Stomach smooth muscle (tissue), 2 donors: ENCODE data around the gene MPV17L2.

Source experiments
- H3K27ac ChIP-seq: one replicate; pipeline ENCODE4 v1.7.0; 2013; ENCODE audit warnings: mild to moderate bottlenecking, low read length, inconsistent platforms
- H3K27me3 ChIP-seq, 2 donors: one replicate each; pipeline ENCODE4 v1.7.0; 2013; ENCODE audit warnings: low read length in 2 of 2; ENCODE audit not compliant: insufficient read depth in 2 of 2, control insufficient read depth in 1 of 2
- H3K36me3 ChIP-seq, 2 donors: one replicate each; pipeline ENCODE4 v1.7.0; 2013; ENCODE audit warnings: low read length in 2 of 2; ENCODE audit not compliant: control insufficient read depth in 2 of 2, insufficient read depth in 2 of 2
- H3K4me1 ChIP-seq: one replicate; pipeline ENCODE4 v1.7.0; 2013; ENCODE audit warnings: low read length; ENCODE audit not compliant: control insufficient read depth, insufficient read depth
- H3K4me3 ChIP-seq, 2 donors: one replicate each; pipeline ENCODE4 v1.7.0; 2013; ENCODE audit warnings: low read length in 2 of 2
- H3K9ac ChIP-seq, 2 donors: one replicate each; pipeline ENCODE4 v1.7.0; 2013; ENCODE audit warnings: low read length in 2 of 2, mild to moderate bottlenecking in 1 of 2
- H3K9me3 ChIP-seq, 2 donors: one replicate each; pipeline ENCODE4 v1.7.0; 2013; ENCODE audit warnings: low read length in 2 of 2; ENCODE audit not compliant: control insufficient read depth in 2 of 2
- donor health status: healthy.
- donor health status: Pancreatic carcinoma.

The MPV17L2 gene

DNA sequence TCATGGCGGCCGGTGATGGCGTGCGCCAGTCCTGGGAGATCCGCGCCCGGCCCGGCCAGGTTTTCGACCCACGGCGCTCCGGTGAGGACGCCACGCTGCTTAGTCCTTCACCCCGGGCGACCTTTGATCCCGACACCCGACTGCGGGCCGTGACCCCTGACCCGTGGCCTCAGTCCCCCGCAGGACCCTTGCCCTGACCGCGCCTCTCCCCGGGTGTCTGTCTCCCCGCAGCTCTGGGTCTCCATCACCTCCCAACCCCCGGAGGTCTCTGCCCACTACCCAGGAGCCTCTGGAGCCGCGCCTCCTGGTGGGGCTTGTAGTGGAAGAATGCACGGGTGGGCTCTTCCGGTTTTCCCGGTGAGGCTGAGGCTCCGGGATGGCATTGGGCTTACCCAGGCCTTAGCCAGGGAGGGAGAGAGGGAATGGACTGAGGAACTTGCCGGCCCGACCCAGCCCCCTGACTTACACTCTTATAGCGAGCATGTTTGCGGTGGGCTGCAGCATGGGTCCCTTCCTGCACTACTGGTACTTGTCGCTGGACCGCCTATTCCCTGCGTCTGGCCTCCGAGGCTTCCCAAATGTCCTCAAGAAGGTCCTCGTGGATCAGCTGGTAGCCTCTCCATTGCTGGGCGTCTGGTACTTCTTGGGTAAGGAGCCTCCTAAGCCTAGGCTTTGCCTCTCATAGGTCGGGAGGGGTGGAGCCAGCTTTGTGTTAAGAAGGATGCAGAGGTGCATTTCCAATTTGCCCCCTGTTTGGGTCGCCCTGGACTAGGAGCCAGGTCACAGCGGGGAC is 566 bp downstream of the MPV17L2 start:
- no peaks in the 10 kb centered on the region for H3K27me3 ChIP-seq
- H3K9me3 ChIP-seq = no peaks in the 10 kb centered on the region
- peak overlapping the region; percentile 97 for H3K27ac ChIP-seq
- peaks cover 27% of the 10 kb centered on the region for H3K4me1 ChIP-seq
- H3K9ac ChIP-seq = peak overlapping the region; percentile 82 to 89
- H3K4me3 ChIP-seq = peak overlapping the region; percentile 81 to 83
- peaks cover 8 to 21% of the 10 kb centered on the region in 2 donors for H3K36me3 ChIP-seq

DNA sequence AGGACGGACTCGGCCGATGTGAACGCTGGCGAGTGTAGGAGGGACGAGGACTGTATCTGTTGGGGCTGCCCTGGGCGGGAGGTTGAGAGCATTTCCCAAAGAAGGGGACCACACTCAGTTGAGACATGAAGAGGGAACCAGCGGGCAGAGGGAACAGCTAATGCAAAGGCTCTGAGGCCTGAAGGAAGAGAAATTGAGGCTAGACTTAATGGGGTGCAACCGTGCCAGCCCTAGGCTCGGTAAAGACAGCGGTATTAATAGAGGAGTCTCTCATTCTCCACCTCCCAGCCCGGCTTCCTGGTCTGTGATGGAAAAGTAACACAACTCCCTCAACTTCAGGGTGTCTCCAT is 1.1 kb downstream of the MPV17L2 start:
- Histone ChIP-seq H3K4me1 (peaks cover 27% of the 10 kb centered on the region), H3K27me3 (no peaks in the 10 kb centered on the region), H3K9ac (peak overlapping the region; percentile 82 to 89), H3K27ac (peak overlapping the region; percentile 97), H3K36me3 (peaks cover 8 to 26% of the 10 kb centered on the region in 2 donors), H3K4me3 (peak overlapping the region; percentile 81 to 83), H3K9me3 (no peaks in the 10 kb centered on the region)

DNA sequence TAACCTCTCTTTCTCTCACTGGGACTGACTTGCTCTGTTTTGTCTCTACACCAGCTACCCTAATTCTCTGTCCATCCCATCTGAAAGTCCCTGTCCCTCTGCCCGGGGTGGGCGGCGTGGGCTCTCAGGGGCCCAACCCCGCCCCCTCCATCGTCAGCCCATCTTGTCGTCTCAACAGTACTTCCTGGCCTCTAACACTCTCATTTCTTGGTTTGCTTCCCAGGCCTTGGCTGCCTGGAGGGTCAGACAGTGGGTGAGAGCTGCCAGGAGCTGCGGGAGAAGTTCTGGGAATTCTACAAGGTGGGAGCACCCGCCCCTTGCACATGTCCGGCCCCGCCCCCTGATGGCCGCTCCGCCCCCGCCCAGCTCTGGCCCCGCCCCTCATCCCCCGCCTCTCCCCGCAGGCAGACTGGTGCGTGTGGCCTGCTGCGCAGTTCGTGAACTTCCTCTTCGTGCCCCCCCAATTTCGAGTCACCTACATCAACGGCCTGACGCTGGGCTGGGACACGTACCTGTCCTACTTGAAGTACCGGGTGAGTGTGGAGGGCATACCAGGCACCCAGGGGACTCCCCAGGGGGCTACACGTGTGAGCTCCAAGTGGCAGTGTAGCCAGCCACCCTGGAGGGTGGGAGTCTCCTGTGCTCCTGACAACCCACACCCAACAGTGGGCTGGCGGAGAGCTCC is 1.7 kb downstream of the MPV17L2 start:
- peaks cover 8 to 26% of the 10 kb centered on the region in 2 donors for H3K36me3 ChIP-seq
- no peaks in the 10 kb centered on the region for H3K27me3 ChIP-seq
- H3K9ac ChIP-seq = peak overlapping the region; percentile 82 to 89
- H3K4me3 ChIP-seq = peak overlapping the region; percentile 81 to 83
- no peaks in the 10 kb centered on the region for H3K9me3 ChIP-seq
- peak overlapping the region; percentile 97 for H3K27ac ChIP-seq
- peaks cover 27% of the 10 kb centered on the region for H3K4me1 ChIP-seq

- Histone ChIP-seq H3K4me3 (no peak overlapping the region), H3K4me1 (peaks cover 31% of the 10 kb centered on the region), H3K9me3 (no peaks in the 10 kb centered on the region), H3K27me3 (no peaks in the 10 kb centered on the region), H3K9ac (no peak overlapping the region), H3K36me3 (peaks cover 8 to 30% of the 10 kb centered on the region in 2 donors), H3K27ac (no peak overlapping the region)
Observed at GRCh38 chr19:18196511-18196845, 3.5 kb downstream of the MPV17L2 start.

GRCh38 chr19:18197306-18197705 is 4.3 kb downstream of the MPV17L2 start:
- Histone ChIP-seq H3K9ac (no peak overlapping the region), H3K27me3 (no peaks in the 10 kb centered on the region), H3K9me3 (no peaks in the 10 kb centered on the region), H3K4me3 (no peak overlapping the region), H3K27ac (no peak overlapping the region), H3K36me3 (peaks cover 8 to 34% of the 10 kb centered on the region in 2 donors), H3K4me1 (peaks cover 29% of the 10 kb centered on the region)

DNA sequence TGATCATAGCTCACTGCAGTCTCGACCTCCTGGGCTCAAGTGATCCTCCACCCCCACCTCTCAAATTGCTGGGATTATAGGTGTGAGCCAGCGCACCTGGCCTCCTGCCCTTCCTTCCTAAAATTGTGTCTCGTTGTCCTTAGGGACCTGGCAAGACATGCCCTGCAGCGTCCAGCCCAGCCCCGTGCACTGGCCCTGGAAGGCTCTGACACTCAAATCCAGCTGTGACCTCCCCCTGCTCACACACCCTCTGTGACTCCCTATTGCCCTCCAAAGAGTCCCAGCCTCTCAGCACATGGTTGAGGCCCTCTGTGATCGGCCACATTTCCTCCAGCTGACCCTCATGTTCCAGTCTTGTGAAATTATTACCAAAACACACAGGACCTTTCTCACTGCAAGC is 4.9 kb downstream of the MPV17L2 start:
- peaks cover 35% of the 10 kb centered on the region for H3K4me1 ChIP-seq
- no peak overlapping the region for H3K9ac ChIP-seq
- peaks cover 8 to 34% of the 10 kb centered on the region in 2 donors for H3K36me3 ChIP-seq
- no peak overlapping the region for H3K27ac ChIP-seq
- no peaks in the 10 kb centered on the region for H3K27me3 ChIP-seq
- no peak overlapping the region for H3K4me3 ChIP-seq
- H3K9me3 ChIP-seq = no peaks in the 10 kb centered on the region

DNA sequence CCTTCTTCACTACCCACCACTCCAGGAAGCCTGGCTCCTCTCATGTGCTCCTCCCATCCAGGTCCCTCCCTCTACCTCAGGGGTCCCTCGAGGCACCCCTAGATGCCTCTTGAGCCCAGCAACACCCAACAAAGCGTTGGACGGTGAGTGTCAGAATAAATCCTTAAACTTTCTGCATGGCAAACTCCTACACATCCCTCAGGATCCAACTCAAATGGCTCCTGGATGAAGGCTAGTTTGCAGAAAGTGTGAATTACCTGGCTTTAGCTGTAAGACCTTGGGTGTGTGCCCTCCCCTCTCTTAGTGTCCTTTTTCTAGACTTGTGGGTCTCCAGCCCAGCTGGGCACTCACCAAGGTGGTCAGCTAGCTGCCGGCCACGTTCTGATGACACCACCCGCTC is 5.4 kb downstream of the MPV17L2 start:
- no peaks in the 10 kb centered on the region for H3K27me3 ChIP-seq
- no peak overlapping the region for H3K9ac ChIP-seq
- no peaks in the 10 kb centered on the region for H3K9me3 ChIP-seq
- no peak overlapping the region for H3K27ac ChIP-seq
- no peak overlapping the region for H3K4me3 ChIP-seq
- peaks cover 8 to 34% of the 10 kb centered on the region in 2 donors for H3K36me3 ChIP-seq
- peaks cover 36% of the 10 kb centered on the region for H3K4me1 ChIP-seq

- H3K9me3 ChIP-seq = no peaks in the 10 kb centered on the region
- H3K9ac ChIP-seq = no peak overlapping the region
- H3K36me3 ChIP-seq = peaks cover 6 to 24% of the 10 kb centered on the region in 2 donors
- no peak overlapping the region for H3K27ac ChIP-seq
- H3K27me3 ChIP-seq = no peaks in the 10 kb centered on the region
- peaks cover 30% of the 10 kb centered on the region for H3K4me1 ChIP-seq
- peak overlapping the region in 1 of 2 donors; percentile 92 for H3K4me3 ChIP-seq
Observed at GRCh38 chr19:18202397-18202777, 9.4 kb downstream of the MPV17L2 start.

GRCh38 chr19:18202778-18203407 is 9.9 kb downstream of the MPV17L2 start:
- H3K27me3 ChIP-seq = no peaks in the 10 kb centered on the region
- H3K9ac ChIP-seq = peak overlapping the region in 1 of 2 donors; percentile 47
- peaks cover 5 to 21% of the 10 kb centered on the region in 2 donors for H3K36me3 ChIP-seq
- peaks cover 30% of the 10 kb centered on the region for H3K4me1 ChIP-seq
- no peak overlapping the region for H3K27ac ChIP-seq
- no peaks in the 10 kb centered on the region for H3K9me3 ChIP-seq
- peak overlapping the region; percentile 90 to 92 for H3K4me3 ChIP-seq

- peak overlapping the region; percentile 47 for H3K9ac ChIP-seq
Observed at GRCh38 chr19:18203408-18203862, 10.4 kb downstream of the MPV17L2 start.

More at GRCh38 chr19:18203408-18203862, 10.4 kb downstream of the MPV17L2 start:
- H3K4me3 ChIP-seq = peak overlapping the region; percentile 90 to 92
- H3K27ac ChIP-seq = peak overlapping the region; percentile 53
- peaks cover 0 to 15% of the 10 kb centered on the region in 2 donors for H3K36me3 ChIP-seq
- H3K9me3 ChIP-seq = no peaks in the 10 kb centered on the region
- peaks cover 33% of the 10 kb centered on the region for H3K4me1 ChIP-seq
- H3K27me3 ChIP-seq = no peaks in the 10 kb centered on the region
